HepG2 (cell line): ENCODE measurements around the gene CDK5R1. TPM values are rescaled to one million over a fixed set of nuclear protein-coding genes. Genes with fewer than 3 reads are reported as not detected.
A peak's percentile ranks its signal among the peaks of the same experiment; 100 is the strongest.

Experiments
- FOXC1 ChIP-seq: sonication (generic); formaldehyde crosslinking; IDR thresholded peaks from 2 replicates; pipeline ENCODE4 v1.8.0; 2022; ENCODE audit warnings: mild to moderate bottlenecking, missing genetic modification reagents, borderline replicate concordance
- FOXK2 ChIP-seq: fragments of 450-650 bp; IDR thresholded peaks from 2 replicates; pipeline ENCODE4 v1.6.1; 2016
- JDP2 ChIP-seq: sonication (generic); formaldehyde crosslinking; IDR thresholded peaks from 2 replicates; pipeline ENCODE4 v1.8.1; 2022; ENCODE audit warnings: missing genetic modification reagents, borderline replicate concordance
- KLF16 ChIP-seq, 2 experiments: sonication (generic) in 1 of 2; formaldehyde crosslinking in 1 of 2; IDR thresholded peaks; 2 replicates each; pipeline versions ENCODE4 v1.6.1 to v1.8.0; 2016 to 2023; ENCODE audit warnings: missing genetic modification reagents in 2 of 2, missing compliant biosample characterization in 1 of 2
- NFYC ChIP-seq: IDR thresholded peaks from 2 replicates; pipeline ENCODE4 v1.6.1; 2016; ENCODE audit warnings: missing genetic modification reagents, missing compliant biosample characterization
- NKX3-1 ChIP-seq: sonication (generic); formaldehyde crosslinking; IDR thresholded peaks from 2 replicates; pipeline ENCODE4 v1.5.0; 2020; ENCODE audit warnings: missing genetic modification reagents
- NRL ChIP-seq: sonication (generic); formaldehyde crosslinking; IDR thresholded peaks from 2 replicates; pipeline ENCODE4 v1.5.0; 2020; ENCODE audit warnings: missing genetic modification reagents, mild to moderate bottlenecking, moderate library complexity, borderline replicate concordance
- PHF21A ChIP-seq: sonication (generic); formaldehyde crosslinking; IDR thresholded peaks from 2 replicates; pipeline ENCODE4 v1.5.0; 2020; ENCODE audit warnings: mild to moderate bottlenecking, missing genetic modification reagents
- RNF2 ChIP-seq: fragments of 450-650 bp; conservative IDR thresholded peaks from 2 replicates; pipeline ENCODE4 v1.6.1; 2016; ENCODE audit warnings: low read depth
- SMYD3 ChIP-seq: sonication (generic); formaldehyde crosslinking; IDR thresholded peaks from 2 replicates; pipeline ENCODE4 v1.8.1; 2023; ENCODE audit warnings: mild to moderate bottlenecking, missing genetic modification reagents
- TCF7 ChIP-seq: sonication (generic); IDR thresholded peaks from 2 replicates; pipeline ENCODE4 v1.6.1; 2016; ENCODE audit warnings: antibody characterized with exemption, low read depth
- THAP11 ChIP-seq: IDR thresholded peaks from 2 replicates; pipeline ENCODE4 v1.6.1; 2016; ENCODE audit warnings: missing biosample characterization, missing genetic modification reagents
- TOPORS ChIP-seq: sonication (generic); formaldehyde crosslinking; IDR thresholded peaks from 2 replicates; pipeline ENCODE4 v1.8.0; 2023; ENCODE audit warnings: mild to moderate bottlenecking, missing genetic modification reagents
- ZNF180 ChIP-seq: sonication (generic); formaldehyde crosslinking; IDR thresholded peaks from 2 replicates; pipeline ENCODE4 v1.4.0; 2020; ENCODE audit warnings: low read depth, missing genetic modification reagents, borderline replicate concordance
- ZNF251 ChIP-seq: sonication (generic); formaldehyde crosslinking; IDR thresholded peaks from 2 replicates; pipeline ENCODE4 v1.9.0; 2021; ENCODE audit warnings: mild to moderate bottlenecking, missing genetic modification reagents
- ZNF280B ChIP-seq: sonication (generic); formaldehyde crosslinking; IDR thresholded peaks from 2 replicates; pipeline ENCODE4 v1.5.0; 2020; ENCODE audit warnings: missing genetic modification reagents, mild to moderate bottlenecking, borderline replicate concordance
- ZNF331 ChIP-seq: sonication (generic); formaldehyde crosslinking; IDR thresholded peaks from 2 replicates; pipeline ENCODE4 v1.4.0; 2020; ENCODE audit warnings: missing genetic modification reagents
- ZNF563 ChIP-seq: sonication (generic); formaldehyde crosslinking; IDR thresholded peaks from 2 replicates; pipeline ENCODE4 v1.8.0; 2022; ENCODE audit warnings: mild to moderate bottlenecking, moderate library complexity, missing genetic modification reagents
- ZNF629 ChIP-seq: sonication (generic); formaldehyde crosslinking; conservative IDR thresholded peaks from 2 replicates; pipeline ENCODE4 v1.5.0; 2020; ENCODE audit warnings: missing genetic modification reagents
- ZNF773 ChIP-seq: sonication (generic); formaldehyde crosslinking; IDR thresholded peaks from 2 replicates; pipeline ENCODE4 v1.4.0; 2020; ENCODE audit warnings: missing genetic modification reagents, borderline replicate concordance
- ZNF777 ChIP-seq: sonication (generic); formaldehyde crosslinking; IDR thresholded peaks from 2 replicates; pipeline ENCODE4 v1.4.0; 2020; ENCODE audit warnings: missing genetic modification reagents
- ZSCAN21 ChIP-seq: sonication (generic); formaldehyde crosslinking; IDR thresholded peaks from 2 replicates; pipeline ENCODE4 v1.8.0; 2022; ENCODE audit warnings: mild to moderate bottlenecking, missing genetic modification reagents, moderate library complexity, borderline replicate concordance
- polyA plus RNA-seq, 8 experiments: library from polyadenylated mRNA; depleted of rRNA in 3 of 8; stranded (reverse) in 7 of 8; unstranded in 1 of 8; fragments of >200 nt; fragmentation: Illumina TruSeq in 4 of 8; extraction: Trizol in 4 of 8; gene quantifications; 2 replicates each; pipeline versions ENCODE4 v1.2.1 to v1.2.3, GENCODE V29; 2011 to 2016; ENCODE audit warnings: low read depth in 4 of 8, missing spikeins in 1 of 8, mixed read lengths in 1 of 8; ENCODE audit not compliant: insufficient read depth in 1 of 8
- total RNA-seq, 5 experiments: library from RNA; depleted of rRNA; stranded (reverse); fragments of >200 nt; fragmentation: Illumina TruSeq; extraction: Trizol; gene quantifications; 2 replicates each; pipeline ENCODE4 v1.2.3, GENCODE V29; 2016; ENCODE audit warnings: low read depth in 1 of 5
- TF ChIP-seq, protein P1 (sequence below): sonication (generic); formaldehyde crosslinking; conservative IDR thresholded peaks from 2 replicates; pipeline ENCODE4 v1.4.0; 2020; ENCODE audit warnings: missing genetic modification reagents
- TF ChIP-seq, protein P2 (sequence below): sonication (generic); formaldehyde crosslinking; conservative IDR thresholded peaks from 2 replicates; pipeline ENCODE4 v1.4.0; 2020; ENCODE audit warnings: mild to moderate bottlenecking, missing genetic modification reagents, moderate library complexity
- TF ChIP-seq, protein P3 (sequence below): sonication (generic); formaldehyde crosslinking; IDR thresholded peaks from 2 replicates; pipeline ENCODE4 v1.4.0; 2020; ENCODE audit warnings: missing genetic modification reagents, low read depth, mild to moderate bottlenecking, borderline replicate concordance

The CDK5R1 gene
- total and polyA plus RNA-seq, 2 of the 13 experiments (the other 11 are each of a cell fraction or from before 2014, with no cell fraction given): 1.1 to 3.9 TPM

GRCh38 chr17:32486111-32486700, 587 bp upstream of the CDK5R1 start (continued):
- TF ChIP-seq, protein P1, sequence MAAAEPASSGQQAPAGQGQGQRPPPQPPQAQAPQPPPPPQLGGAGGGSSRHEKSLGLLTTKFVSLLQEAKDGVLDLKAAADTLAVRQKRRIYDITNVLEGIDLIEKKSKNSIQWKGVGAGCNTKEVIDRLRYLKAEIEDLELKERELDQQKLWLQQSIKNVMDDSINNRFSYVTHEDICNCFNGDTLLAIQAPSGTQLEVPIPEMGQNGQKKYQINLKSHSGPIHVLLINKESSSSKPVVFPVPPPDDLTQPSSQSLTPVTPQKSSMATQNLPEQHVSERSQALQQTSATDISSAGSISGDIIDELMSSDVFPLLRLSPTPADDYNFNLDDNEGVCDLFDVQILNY: peak; percentile 67; the same call in 1 of the 2 replicates
- no peak for TF ChIP-seq ZNF251
- TF ChIP-seq FOXK2: no peak
- peak; percentile 88 for TF ChIP-seq RNF2
- TF ChIP-seq ZNF280B (CRISPR knock-in tag): no peak
- no peak for TF ChIP-seq ZNF629
- no peak; the same call in 1 of the 2 replicates for TF ChIP-seq ZNF773 (CRISPR knock-in tag)
- no peak for TF ChIP-seq SMYD3 (CRISPR knock-in tag)
- TF ChIP-seq ZNF777: 0 out of 2 replicates have a peak, but pooled peaks have one; percentile 15
- no peak for TF ChIP-seq NRL (CRISPR knock-in tag)
- TF ChIP-seq THAP11 (CRISPR knock-in tag): peak; percentile 48; the same call in 1 of the 2 replicates
- no peak for TF ChIP-seq JDP2 (CRISPR knock-in tag)
- peak; percentile 24; the same call in 1 of the 2 replicates for TF ChIP-seq FOXC1 (CRISPR knock-in tag)
- TF ChIP-seq KLF16 (CRISPR knock-in tag; IDR thresholded peaks at IDR 0.05): no peak
- no peak; the same call in 1 of the 2 replicates for TF ChIP-seq NKX3-1 (CRISPR knock-in tag)
- no peak for TF ChIP-seq PHF21A
- no peak for TF ChIP-seq ZNF180 (CRISPR knock-in tag)
- TF ChIP-seq, protein P2, sequence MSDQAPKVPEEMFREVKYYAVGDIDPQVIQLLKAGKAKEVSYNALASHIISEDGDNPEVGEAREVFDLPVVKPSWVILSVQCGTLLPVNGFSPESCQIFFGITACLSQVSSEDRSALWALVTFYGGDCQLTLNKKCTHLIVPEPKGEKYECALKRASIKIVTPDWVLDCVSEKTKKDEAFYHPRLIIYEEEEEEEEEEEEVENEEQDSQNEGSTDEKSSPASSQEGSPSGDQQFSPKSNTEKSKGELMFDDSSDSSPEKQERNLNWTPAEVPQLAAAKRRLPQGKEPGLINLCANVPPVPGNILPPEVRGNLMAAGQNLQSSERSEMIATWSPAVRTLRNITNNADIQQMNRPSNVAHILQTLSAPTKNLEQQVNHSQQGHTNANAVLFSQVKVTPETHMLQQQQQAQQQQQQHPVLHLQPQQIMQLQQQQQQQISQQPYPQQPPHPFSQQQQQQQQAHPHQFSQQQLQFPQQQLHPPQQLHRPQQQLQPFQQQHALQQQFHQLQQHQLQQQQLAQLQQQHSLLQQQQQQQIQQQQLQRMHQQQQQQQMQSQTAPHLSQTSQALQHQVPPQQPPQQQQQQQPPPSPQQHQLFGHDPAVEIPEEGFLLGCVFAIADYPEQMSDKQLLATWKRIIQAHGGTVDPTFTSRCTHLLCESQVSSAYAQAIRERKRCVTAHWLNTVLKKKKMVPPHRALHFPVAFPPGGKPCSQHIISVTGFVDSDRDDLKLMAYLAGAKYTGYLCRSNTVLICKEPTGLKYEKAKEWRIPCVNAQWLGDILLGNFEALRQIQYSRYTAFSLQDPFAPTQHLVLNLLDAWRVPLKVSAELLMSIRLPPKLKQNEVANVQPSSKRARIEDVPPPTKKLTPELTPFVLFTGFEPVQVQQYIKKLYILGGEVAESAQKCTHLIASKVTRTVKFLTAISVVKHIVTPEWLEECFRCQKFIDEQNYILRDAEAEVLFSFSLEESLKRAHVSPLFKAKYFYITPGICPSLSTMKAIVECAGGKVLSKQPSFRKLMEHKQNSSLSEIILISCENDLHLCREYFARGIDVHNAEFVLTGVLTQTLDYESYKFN (CRISPR knock-in tag): 0 out of 2 replicates have a peak, but pooled peaks have one; percentile 12
- TF ChIP-seq, protein P3, sequence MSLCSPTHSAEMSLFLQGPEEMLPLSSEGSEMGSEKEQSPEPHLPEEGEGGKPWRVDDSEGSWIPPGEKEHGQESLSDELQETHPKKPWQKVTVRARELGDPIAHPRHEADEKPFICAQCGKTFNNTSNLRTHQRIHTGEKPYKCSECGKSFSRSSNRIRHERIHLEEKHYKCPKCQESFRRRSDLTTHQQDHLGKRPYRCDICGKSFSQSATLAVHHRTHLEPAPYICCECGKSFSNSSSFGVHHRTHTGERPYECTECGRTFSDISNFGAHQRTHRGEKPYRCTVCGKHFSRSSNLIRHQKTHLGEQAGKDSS (CRISPR knock-in tag): peak; percentile 68; the same call in 1 of the 2 replicates
- peak; percentile 78 for TF ChIP-seq ZNF563 (CRISPR knock-in tag)
- peak; percentile 66; the same call in 1 of the 2 replicates for TF ChIP-seq TOPORS (CRISPR knock-in tag)
- peak; percentile 46; the same call in 1 of the 2 replicates for TF ChIP-seq ZNF331
- TF ChIP-seq TCF7: peak; percentile 43; the same call in 1 of the 2 replicates
- no peak for TF ChIP-seq NFYC (CRISPR knock-in tag)
- peak; percentile 78 for TF ChIP-seq ZSCAN21 (CRISPR knock-in tag)
